Smooth muscle cell (in vitro differentiated cells): ENCODE measurements around the gene ZNF225. TPM values are rescaled to one million over a fixed set of nuclear protein-coding genes. Genes with fewer than 3 reads are reported as not detected.

Source experiments
- DNase-seq: peaks from one replicate; lab custom pipeline; 2025; ENCODE audit not compliant: unreplicated experiment; lab: John Stamatoyannopoulos, UW
- H2AFZ ChIP-seq: fragments of 200-600 bp; sonication (generic); 2 replicates; pipeline ENCODE4 v1.6.0; 2016; ENCODE audit warnings: antibody characterized with exemption, low read depth, mild to moderate bottlenecking
- H3F3A ChIP-seq: fragments of 200-600 bp; sonication (generic); 2 replicates; pipeline ENCODE4 v1.6.0; 2017; ENCODE audit warnings: antibody characterized with exemption, low read depth
- H3K27ac ChIP-seq: fragments of 200-600 bp; sonication (generic); 2 replicates; pipeline ENCODE4 v1.5.1; 2016; ENCODE audit warnings: low read depth, mild to moderate bottlenecking
- H3K27me3 ChIP-seq: fragments of 200-600 bp; sonication (generic); 2 replicates; pipeline ENCODE4 v1.6.1; 2016; ENCODE audit warnings: low read depth, mild to moderate bottlenecking
- H3K36me3 ChIP-seq: fragments of 200-600 bp; sonication (generic); 2 replicates; pipeline ENCODE4 v1.5.1; 2016; ENCODE audit warnings: low read depth
- H3K4me1 ChIP-seq: fragments of 200-600 bp; sonication (generic); 2 replicates; pipeline ENCODE4 v1.5.1; 2016; ENCODE audit warnings: low read depth
- H3K4me2 ChIP-seq: fragments of 200-600 bp; sonication (generic); 2 replicates; pipeline ENCODE4 v1.6.0; 2016; ENCODE audit warnings: mild to moderate bottlenecking
- H3K4me3 ChIP-seq: fragments of 200-600 bp; sonication (generic); 2 replicates; pipeline ENCODE4 v1.5.1; 2016; ENCODE audit warnings: mild to moderate bottlenecking
- H3K79me2 ChIP-seq: fragments of 200-600 bp; sonication (generic); 2 replicates; pipeline ENCODE4 v1.6.0; 2016; ENCODE audit warnings: low read depth, mild to moderate bottlenecking
- H3K9ac ChIP-seq: fragments of 200-600 bp; sonication (generic); 2 replicates; pipeline ENCODE4 v1.6.0; 2016; ENCODE audit warnings: low read depth
- H3K9me3 ChIP-seq: fragments of 200-600 bp; sonication (generic); replicated peaks from 2 replicates; pipeline ENCODE4 v1.5.1; 2016; ENCODE audit warnings: low read depth
- H4K20me1 ChIP-seq: fragments of 200-600 bp; sonication (generic); 2 replicates; pipeline ENCODE4 v1.6.0; 2016; ENCODE audit warnings: low read depth
- CTCF ChIP-seq: fragments of 200-600 bp; sonication (generic); IDR thresholded peaks from 2 replicates; pipeline ENCODE4 v1.5.1; 2017; ENCODE audit warnings: borderline replicate concordance, mild to moderate bottlenecking, antibody characterized with exemption; ENCODE audit not compliant: insufficient read depth, poor library complexity, severe bottlenecking
- WGBS: methylation state at CpG from one replicate; pipeline ENCODE4 v1.1.7; 2016; ENCODE audit warnings: low lambda C conversion rate; 5-methylcytosine and 5-hydroxymethylcytosine counted together
- polyA plus RNA-seq: library from polyadenylated mRNA; unstranded; fragments of >200 nt; fragmentation: Nextera tagmentation; extraction: Ambion mirVana; gene quantifications from 2 replicates; pipeline ENCODE4 v1.2.1, GENCODE V29; 2016
- total RNA-seq: library from RNA; depleted of rRNA; stranded (reverse); fragments of >200 nt; gene quantifications from 2 replicates; pipeline ENCODE4 v1.2.3, GENCODE V29; 2014

The ZNF225 gene
- total and polyA plus RNA-seq, 2 experiments from 2014 or later = 3.1 to 3.3 TPM

DNA sequence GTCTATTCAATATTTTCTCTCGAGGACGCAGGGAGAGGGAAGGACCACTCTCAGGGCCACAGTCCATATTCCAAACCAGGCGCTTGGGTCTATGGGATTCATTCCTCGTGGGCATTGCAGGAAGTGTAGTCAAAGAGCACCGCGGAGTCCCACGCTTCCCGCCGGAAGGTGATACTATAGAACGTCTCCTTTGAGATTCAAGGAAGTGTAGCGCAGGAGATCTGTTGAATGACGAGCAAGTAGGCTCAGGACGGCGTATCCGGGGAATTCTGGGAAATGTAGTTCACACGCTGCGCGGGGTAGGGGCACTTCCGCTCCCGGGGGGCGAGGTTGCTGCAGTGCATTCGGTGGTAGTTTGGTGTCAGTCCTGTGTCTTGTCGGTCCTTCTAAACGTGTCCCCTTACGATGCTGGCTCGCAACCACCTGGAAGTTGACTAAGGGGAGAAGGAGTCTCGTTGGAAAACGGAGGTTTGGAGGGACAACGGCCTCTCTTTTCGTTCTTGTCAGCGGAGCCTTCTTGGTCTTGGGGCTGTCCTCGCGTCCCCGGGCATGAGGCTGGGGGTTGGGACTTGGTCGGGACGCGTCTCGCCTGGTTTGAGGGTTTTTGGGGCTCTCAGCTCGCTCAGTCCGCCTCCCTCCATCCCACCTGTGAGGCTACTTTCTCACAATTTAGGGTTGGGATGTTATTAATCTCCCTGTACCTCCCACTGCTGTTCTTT is 41.2 kb upstream of the ZNF225 start, which contains the start of gene ZNF284:
Gene ZNF284, plus strand, starts transcription at position 336 of the 719 bp plus-strand sequence. CDS start 4,231 bp downstream, outside the sequence.
- Histone ChIP-seq H2AFZ (peak within 1 kb of the TSS; percentile 94), H3K4me3 (peak within 1 kb of the TSS; percentile 62), H3K9ac (peak within 1 kb of the TSS; percentile 34), H3K9me3 (peaks cover 2% of the 10 kb centered on the region), H3K79me2 (peaks cover 7% of the 10 kb centered on the region), H3F3A (no peaks in the 10 kb centered on the region), H3K4me1 (peaks cover 6% of the 10 kb centered on the region), H3K27me3 (no peaks in the 10 kb centered on the region), H3K36me3 (peaks cover 7% of the 10 kb centered on the region), H3K27ac (peak within 1 kb of the TSS; percentile 25), H4K20me1 (no peaks in the 10 kb centered on the region), H3K4me2 (peak within 1 kb of the TSS; percentile 83)
- WGBS = 3% methylated on average over 40 of the region's 40 CpGs
- peak; percentile 44 for DNase-seq
- TF ChIP-seq CTCF = no peak

DNA sequence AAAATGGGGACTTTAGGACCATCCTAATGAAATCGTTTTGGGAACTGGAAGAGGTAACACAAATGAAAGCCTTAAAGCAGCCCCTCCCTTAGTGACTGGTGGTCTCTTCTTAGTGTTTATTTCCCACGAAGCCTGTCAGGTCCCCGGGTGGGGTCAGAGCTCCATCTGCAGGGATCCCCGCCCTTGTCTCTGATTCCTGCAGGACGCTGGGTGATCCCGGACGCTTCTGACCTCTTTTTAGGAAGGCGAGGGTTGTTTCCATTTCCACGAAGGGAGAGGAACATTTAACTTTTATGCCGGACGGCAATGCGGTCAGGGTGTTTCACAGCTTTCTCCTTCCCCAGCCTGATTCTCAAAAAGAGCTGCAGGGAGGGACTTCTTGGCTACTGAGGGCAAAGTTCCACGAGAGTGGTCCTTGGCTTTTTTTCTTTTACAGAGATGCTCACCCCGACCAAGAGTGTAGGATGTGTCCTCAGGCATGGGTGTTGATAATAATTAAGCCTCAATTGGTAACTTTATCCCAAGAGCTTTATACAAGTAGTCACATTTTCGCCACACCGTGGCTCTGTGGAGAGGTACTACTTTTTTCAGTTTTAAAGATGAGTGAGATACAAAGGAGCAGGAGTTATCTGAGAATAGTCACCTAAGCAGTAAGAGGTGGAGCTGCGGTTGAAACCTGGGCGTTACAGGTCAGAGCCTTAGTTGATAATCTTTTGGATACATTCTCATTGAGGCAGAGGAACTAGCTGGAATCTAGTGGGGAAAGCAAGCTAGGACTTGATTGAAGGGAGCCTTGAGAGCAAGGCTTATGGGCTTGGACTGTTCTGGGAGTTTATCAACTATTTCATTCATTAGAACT is 40.4 kb upstream of the ZNF225 start:
- Histone ChIP-seq H3K4me3 (peak overlapping the region; percentile 62), H3K36me3 (no peaks in the 10 kb centered on the region), H4K20me1 (no peaks in the 10 kb centered on the region), H3K4me1 (peaks cover 6% of the 10 kb centered on the region), H3K9ac (peak overlapping the region; percentile 34), H3K79me2 (peaks cover 7% of the 10 kb centered on the region), H3K4me2 (peak overlapping the region; percentile 83), H3F3A (no peaks in the 10 kb centered on the region), H3K27me3 (no peaks in the 10 kb centered on the region), H3K27ac (no peak overlapping the region), H3K9me3 (no peaks in the 10 kb centered on the region), H2AFZ (peak overlapping the region; percentile 94)
- WGBS = 44% methylated on average over 18 of the region's 18 CpGs
- TF ChIP-seq CTCF = no peak
- DNase-seq = no peak

GRCh38 chr19:44076325-44076724 is 36.9 kb upstream of the ZNF225 start:
- peaks cover 6% of the 10 kb centered on the region for H3K4me1 ChIP-seq
- no peak overlapping the region for H3K27ac ChIP-seq
- no peaks in the 10 kb centered on the region for H4K20me1 ChIP-seq
- H3F3A ChIP-seq = no peaks in the 10 kb centered on the region
- no peak overlapping the region for H3K4me2 ChIP-seq
- DNase-seq = no peak
- no peak overlapping the region for H2AFZ ChIP-seq
- no peak for TF ChIP-seq CTCF
- no peaks in the 10 kb centered on the region for H3K9me3 ChIP-seq
- H3K79me2 ChIP-seq = peaks cover 7% of the 10 kb centered on the region
- no peak overlapping the region for H3K9ac ChIP-seq
- 95% methylated on average over 2 of the region's 2 CpGs for WGBS
- no peaks in the 10 kb centered on the region for H3K36me3 ChIP-seq
- H3K27me3 ChIP-seq = no peaks in the 10 kb centered on the region
- no peak overlapping the region for H3K4me3 ChIP-seq
